HG02588 (cell line): ENCODE measurements around the gene SNED1.

Experiments
- ATAC-seq: cut with Tn5 transposase; IDR thresholded peaks from one replicate; pipeline ENCODE4 v1.9.1; 2021; ENCODE audit warnings: mild to moderate bottlenecking, moderate library complexity; ENCODE audit not compliant: unreplicated experiment

Gene SNED1

DNA sequence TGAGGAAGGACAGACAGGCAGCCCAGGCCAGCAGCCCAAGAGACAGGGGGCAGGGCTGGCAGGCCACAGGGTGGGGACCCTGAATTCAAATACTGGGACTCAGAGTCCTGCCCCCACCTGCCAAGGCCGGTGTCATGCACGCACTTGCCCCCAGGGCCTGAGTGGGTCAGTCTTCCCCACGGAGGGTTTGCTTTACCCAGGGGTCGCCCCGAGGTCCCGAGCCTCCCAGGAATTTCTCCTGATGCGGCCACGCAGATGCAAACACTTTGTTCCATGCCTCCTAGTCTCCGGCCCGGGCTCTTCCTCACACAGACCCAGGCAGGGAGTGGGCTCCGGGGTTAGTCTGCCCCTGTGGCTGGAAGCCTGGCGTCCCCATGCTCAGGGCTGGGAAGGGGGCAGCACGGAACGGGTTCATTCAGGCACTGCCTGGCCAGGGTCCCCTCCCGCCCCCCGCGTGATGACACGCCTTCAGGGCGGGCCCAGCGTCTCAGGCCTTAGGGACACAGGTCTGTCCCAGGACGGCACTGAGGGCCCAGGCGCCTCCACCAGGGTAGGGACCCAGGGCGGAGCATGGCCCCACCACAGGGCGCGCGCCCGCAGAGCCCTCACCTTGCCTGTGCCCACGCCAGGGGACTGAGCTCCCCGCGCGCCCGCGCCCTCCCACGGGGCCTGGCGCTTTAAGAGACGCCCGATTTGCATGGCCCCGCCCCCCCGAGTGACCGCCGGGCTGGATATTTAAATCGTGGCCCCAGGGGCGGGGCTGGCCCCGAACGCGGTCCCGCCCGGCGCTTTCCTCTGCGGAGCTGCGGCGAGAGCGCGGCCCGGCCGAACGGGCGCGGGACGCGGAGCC lies at the start of gene SNED1:
SNED1 (plus strand) TSS at position 763 of the 850 bp plus-strand sequence. CDS start 220 bp downstream, outside the sequence.
- ATAC-seq = no peak

DNA sequence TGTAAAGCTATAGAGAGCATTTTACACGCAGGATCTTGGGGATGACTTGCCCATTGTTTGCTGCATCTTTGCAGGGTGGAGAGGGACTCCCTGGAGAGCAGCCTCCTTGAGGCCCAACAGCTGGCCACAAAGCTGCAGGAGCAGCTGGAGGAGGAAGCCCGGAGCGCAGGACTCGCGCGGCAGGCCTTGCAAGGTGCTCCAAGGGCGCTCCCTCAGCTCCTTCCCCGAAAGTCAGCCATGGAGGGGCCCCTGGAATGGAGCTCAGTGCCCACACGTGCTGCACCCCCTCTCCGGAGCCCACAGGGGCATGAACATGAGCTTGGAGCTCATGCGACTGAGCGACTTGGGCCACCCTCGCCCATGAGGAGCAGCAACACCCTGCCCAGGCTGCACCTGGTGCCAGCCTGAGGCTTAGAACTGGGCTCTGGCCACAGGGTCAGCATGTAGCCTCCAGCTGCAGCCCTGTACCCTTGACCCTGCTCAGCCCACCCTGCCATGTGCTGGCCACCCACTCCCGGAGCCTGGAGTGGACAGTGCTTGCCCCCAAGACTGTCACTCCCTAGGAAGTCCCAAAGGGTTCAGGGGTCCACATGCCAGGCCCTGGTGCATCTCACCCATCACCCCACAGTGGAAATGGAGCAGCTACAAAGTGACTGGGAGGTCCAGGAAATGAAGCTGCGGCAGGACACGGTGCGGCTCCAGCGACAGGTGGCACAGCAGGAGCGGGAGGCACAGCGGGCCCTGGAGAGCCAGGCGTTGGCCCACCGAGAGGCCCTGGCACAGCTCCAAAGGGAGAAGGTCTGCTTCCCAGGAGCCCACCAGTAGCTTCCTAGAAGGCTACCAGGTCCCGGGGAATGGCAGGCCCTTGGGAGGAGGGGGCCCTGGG lies 49.3 kb upstream of the SNED1 start:
- no peak for ATAC-seq

DNA sequence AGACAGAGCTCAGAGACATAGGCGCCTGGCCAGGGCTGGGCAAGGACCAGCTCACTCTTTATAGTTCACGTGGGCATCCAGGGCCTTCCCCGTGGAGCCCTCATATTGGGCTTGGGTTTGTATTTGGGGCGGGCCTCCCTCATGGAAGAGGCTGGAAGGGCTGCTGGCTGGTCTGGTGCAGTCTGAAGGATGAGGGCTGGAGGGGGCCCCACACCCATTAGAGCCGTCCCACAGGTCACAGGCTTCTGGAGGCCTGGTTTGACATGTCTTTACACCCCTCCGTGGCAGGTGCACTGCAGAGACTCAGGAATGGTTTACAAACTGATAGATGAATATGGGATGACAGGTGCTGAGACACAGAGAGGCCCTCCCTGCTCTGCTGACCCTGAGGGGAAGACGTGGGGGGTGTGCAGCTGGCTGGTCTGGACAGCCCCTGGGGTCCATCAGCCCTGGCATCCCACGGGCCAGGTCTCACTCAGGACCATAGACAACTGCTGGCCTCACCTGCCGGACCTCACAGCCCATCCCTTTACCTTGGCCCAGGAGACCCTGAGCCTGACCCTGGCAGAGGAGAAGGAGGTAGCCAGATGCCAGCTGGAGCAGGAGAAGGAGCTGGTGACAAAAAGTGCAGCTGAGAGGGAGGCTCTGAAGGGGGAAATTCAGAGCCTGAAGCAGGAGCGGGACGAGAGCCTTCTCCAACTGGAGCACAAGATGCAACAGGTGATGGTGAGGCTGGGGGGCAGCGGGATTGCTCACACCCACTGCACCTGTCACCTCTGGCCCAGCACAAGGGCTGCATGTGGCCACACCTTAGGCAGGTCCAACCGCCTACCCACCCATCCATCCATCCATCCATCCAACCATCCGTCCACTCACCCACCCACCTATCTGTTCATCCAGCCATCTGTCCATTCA lies 48.4 kb upstream of the SNED1 start:
- ATAC-seq = no peak

DNA sequence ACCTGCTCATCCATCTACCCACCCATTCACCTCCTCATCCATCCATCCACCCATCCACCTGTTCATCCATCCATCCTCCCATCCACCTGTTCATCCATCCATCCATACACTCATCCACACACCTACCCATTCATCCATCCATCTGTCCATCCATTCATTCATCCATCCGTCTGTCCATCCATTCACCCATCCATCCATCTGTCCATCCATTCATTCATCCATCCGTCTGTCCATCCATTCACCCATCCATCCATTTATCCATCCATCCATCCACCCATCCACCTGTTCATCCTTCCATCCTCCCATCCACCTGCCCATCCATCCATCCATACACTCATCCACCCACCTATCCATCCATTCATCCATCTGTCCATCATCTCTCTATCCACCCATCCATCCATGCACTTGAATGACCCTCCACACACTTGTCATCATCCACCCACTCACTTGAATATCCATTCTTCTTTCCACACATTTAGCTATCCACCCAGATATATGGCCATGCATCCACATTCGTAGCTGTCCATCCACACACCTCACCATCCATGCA lies 47.3 kb upstream of the SNED1 start:
- ATAC-seq = no peak

GRCh38 chr2:240952496-240953246 lies 45.7 kb upstream of the SNED1 start:
- ATAC-seq = no peak

DNA sequence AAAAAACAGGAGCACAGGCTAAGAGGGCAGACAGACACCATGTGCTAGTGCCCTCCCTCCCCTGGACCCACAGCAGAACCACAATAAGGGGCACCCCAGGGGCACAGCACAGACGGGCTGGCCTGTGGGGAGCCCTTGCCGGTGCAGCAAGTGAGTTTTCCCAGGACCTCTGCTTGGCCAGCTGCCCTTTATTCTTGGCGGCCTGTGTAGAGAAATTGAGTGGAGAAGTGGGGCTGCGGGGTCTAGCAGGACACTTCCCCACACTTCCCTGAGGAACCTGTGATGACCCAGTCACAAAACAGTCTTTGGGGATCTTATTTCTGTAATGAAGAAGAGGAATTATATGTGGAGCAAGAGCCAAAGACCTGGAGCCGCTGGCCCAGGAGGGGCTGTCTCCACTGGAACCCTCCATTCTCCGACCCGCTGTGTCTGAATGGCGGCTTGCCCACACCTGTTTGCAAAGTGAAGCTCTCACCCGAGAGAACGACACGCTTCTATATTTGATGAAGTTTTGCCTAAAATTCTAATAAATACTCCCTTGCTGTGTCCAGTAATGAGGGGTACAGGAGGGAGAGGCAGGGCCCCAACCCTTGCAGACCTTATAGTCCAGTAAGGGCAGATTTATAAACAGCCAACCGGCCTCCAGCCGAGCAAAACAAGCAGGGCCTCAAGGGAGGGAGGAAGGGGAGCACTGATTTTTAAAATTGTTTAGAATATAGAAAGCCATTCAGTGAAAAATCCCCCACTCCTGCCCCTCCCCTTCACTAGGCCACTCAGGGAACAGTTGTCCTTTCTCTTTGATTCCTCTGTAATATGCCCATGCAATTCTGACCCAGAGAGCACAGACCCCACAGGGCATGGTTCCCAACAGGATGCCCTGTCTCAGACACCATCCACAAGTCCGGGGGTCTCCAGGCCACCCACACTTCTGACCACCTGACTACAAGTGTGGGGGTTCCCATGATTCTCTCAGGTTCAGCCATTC lies 44.7 kb upstream of the SNED1 start:
- no peak for ATAC-seq

GRCh38 chr2:240954436-240955305 lies 43.7 kb upstream of the SNED1 start:
- no peak for ATAC-seq

- ATAC-seq = no peak
Observed at GRCh38 chr2:240955306-240956170, 42.9 kb upstream of the SNED1 start.

- ATAC-seq = no peak
Observed at GRCh38 chr2:240956171-240956934, 42.1 kb upstream of the SNED1 start.

DNA sequence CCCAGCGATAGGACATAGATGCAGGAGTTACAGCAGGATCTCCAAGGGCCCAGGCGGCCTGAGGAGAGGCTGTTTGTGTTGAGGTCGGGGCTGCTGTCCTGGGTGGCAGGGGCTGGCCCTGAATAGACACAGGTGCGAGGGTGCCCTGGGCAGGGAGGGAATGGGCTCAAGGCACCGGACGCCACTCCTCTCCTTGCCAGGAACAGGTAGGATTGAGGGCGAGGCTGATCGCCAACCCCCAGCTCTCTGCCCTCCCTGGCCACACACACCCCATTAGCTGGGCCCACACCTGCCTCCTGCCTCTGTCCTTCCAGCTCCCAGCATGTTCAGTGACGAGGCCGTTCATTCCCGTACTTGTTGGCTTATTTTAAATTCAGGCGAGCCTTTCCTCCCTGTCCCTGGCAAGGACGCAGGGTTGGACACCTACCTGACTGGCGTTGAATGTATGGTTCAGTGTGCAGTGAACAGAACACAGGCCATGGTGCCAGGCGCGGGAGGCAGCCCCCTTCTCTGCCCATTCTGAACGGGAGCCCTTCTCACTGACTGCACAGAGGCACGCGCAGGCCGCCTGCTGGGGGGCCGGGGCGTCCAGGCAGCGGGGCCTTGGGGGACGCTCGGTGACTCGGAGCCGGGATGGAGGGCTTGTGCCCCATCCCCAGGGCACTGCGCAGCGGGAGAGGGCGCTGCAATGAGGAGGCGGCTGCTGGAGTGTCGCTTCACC lies 41.3 kb upstream of the SNED1 start:
- no peak for ATAC-seq

DNA sequence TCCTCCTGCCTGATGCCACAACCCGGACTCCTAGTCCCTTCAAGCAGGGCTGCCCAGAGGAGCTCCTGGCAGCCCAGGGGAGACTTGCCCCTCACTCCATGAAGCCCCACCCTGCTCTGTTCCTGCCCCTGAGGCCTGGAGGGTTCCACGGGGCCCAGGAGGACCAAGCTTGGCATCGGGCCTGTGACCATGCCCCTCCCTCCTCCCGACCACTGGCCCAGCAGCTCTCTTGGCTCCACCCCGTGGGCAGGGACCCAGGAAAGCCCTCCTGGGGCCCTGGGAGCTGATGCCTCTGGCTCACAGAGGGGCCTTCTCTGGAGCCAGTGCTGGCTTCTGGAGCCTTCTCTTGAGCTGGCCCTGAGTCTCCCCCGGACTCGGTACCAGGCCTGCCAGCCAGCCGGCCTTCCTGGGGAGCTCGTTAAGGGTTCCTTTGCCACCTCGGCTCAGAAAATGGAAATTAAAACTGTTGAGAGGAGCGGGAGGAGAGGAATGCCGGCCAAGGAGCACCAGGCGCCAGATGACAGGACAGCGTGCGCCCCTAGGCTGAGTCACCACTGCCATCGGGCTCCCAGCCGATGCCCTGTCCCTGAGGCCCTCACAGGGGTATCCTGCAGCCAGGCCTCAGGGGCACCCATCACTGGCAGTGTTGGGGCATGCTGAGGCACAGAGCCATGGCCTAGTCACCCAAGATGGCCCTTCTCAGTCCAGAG lies 40.6 kb upstream of the SNED1 start:
- no peak for ATAC-seq

DNA sequence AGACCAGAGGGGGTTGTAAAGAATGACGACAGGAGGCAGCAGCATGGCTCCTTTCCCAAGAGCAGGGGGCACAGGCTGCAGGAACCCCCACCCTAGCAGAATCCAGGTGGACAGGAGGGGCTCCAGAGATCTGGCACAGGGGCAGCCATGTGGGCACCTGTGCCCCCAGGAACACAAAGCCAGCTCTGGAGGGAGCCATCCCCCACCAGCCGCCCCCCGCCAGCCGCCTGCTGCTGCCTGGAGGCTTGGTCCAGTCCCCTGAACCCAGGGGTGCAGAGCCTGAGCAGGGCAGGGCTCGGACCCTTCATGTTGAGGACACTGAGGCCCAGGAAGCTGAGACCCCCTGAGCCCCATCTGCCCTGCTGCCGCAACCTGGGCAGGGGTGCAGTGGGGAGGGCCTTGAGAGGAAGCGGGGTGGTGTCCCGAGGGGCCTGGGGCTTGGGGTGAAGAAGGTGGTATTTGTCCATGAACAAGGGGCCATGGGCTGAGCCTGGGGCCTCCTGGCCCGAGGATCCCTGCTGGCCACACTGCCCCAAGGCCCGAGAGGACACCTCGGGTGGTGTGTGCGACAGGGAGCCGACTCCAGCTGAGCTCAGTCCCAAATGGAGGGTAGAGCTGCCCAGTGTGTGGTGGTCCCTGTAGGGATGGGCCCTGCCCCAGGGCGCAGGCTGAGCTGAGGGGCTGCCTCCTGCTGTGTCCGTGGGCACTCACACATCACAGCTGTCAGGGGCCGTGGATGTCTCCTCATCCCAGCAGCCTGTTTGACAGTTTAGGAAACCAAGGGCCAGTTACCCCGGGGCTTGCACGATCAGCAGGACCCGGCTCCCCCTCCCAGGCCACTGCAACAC lies 39.8 kb upstream of the SNED1 start:
- ATAC-seq = no peak

DNA sequence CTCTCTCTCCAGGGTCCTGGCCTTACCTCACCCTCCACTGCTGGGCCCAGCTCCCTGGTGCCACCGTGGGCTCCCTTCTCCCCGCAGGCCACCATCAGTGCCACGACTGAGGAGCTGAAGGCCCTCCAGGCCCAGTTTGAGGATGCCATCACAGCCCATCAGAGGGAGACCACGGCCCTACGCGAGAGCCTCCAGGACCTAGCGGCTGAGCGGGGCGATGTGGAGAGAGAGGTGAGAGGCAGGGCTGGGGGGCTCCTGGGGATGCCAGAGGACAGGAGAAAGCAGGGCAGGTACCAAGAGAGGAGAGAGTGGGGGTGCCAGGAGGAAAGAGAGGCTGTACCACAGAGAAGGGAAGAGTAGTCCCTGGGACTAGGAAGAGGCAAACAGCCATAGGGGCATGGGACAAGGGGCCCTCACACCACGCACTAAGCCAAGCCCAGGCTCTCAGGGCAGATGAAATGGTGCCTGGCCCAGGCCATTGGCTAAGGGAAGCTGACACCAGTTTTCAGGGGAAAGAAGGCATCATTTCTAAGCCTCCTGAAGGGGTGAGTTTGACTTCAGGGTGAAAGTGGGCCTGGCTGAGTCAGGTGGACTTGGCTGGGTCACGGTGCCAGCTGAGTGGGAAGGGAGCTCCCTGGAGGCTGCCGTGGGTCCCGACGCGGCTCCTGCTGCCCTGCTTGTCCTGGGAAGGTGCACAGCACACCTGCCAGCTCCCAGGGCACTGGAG lies 39.0 kb upstream of the SNED1 start:
- ATAC-seq = no peak
